Endothelial cell of umbilical vein (primary cell): ENCODE data around the gene PHF8. TPM values are rescaled to one million over a fixed set of nuclear protein-coding genes. Genes with fewer than 3 reads are reported as not detected.

Experiments
- BruUV-seq: library from RNA; stranded (reverse); fragments of 400-500 nt; replicated peaks from 2 replicates; lab custom pipeline; 2021; lab: Mats Ljungman, UMichigan
- CTCF ChIA-PET: fragments of 300-600, 350-600 bp; sonication (Branson Sonifier 250); formaldehyde crosslinking; loops from one replicate; lab custom pipeline; 2021; ENCODE audit warnings: antibody characterized with exemption, inconsistent platforms; lab: Charles Lee
- POLR2A ChIA-PET: fragments of 300-600, 350-600 bp; sonication (Branson Sonifier 250); formaldehyde crosslinking; loops from one replicate; lab custom pipeline; 2021; ENCODE audit warnings: antibody characterized with exemption, inconsistent platforms; lab: Charles Lee
- DNase-seq: peaks from one replicate; pipeline ENCODE4 v3.0.0-alpha.2; 2011; ENCODE audit warnings: low read depth, low spot score
- FAIRE-seq: peaks from 2 replicates; lab custom pipeline; 2011; peaks lifted over from hg19 to GRCh38; lab: Jason Lieb, UNC
- H2AFZ ChIP-seq: 2 replicates; pipeline ENCODE4 v1.6.0; 2012; ENCODE audit warnings: low read depth, low read length, control low read depth, inconsistent platforms
- H3K27ac ChIP-seq: 2 replicates; pipeline ENCODE4 v1.5.1; 2011; ENCODE audit warnings: low read depth, mild to moderate bottlenecking, control low read depth, low read length, moderate library complexity; ENCODE audit not compliant: insufficient read depth
- H3K27me3 ChIP-seq, 2 experiments: 2 replicates each; pipeline versions ENCODE4 v1.6.0 to v1.6.1; 2011; ENCODE audit warnings: low read length in 2 of 2, mixed read lengths in 1 of 2; ENCODE audit not compliant: control insufficient read depth in 2 of 2, insufficient read depth in 2 of 2
- H3K36me3 ChIP-seq, 2 experiments: 2 replicates in 1 of 2; 3 replicates in 1 of 2; pipeline ENCODE4 v1.5.1; 2011; ENCODE audit warnings: low read length in 2 of 2, mild to moderate bottlenecking in 1 of 2, moderate library complexity in 1 of 2; ENCODE audit not compliant: control insufficient read depth in 2 of 2, insufficient read depth in 2 of 2; ENCODE audit errors: extremely low read depth in 1 of 2
- H3K4me1 ChIP-seq: 3 replicates; pipeline ENCODE4 v1.5.1; 2011; ENCODE audit warnings: mild to moderate bottlenecking, low read length; ENCODE audit not compliant: control insufficient read depth, insufficient read depth; ENCODE audit errors: extremely low read depth
- H3K4me2 ChIP-seq: 2 replicates; pipeline ENCODE4 v1.6.1; 2011; ENCODE audit warnings: low read length, control low read depth, mixed read lengths; ENCODE audit not compliant: insufficient read depth
- H3K4me3 ChIP-seq, 3 experiments: fragments of 200-600 bp in 1 of 3; sonication (generic), shearing (Covaris generic) in 1 of 3; replicated peaks in 1 of 3; 2 replicates each; pipeline ENCODE4 v1.5.1; 2011 to 2016; ENCODE audit warnings: control low read depth in 3 of 3, low read length in 3 of 3, mild to moderate bottlenecking in 2 of 3, inconsistent platforms in 1 of 3, low read depth in 1 of 3, moderate library complexity in 1 of 3; ENCODE audit not compliant: insufficient read depth in 1 of 3
- H3K79me2 ChIP-seq: 2 replicates; pipeline ENCODE4 v1.6.0; 2012; ENCODE audit warnings: low read length, inconsistent platforms; ENCODE audit not compliant: control insufficient read depth, insufficient read depth
- H3K9ac ChIP-seq: replicated peaks from 2 replicates; pipeline ENCODE3; 2011; ENCODE audit warnings: low read length, control low read depth; ENCODE audit not compliant: insufficient read depth; ENCODE audit errors: extremely low read depth
- H3K9me1 ChIP-seq: replicated peaks from 3 replicates; pipeline ENCODE4 v1.6.0; 2011; ENCODE audit warnings: mild to moderate bottlenecking, low read length; ENCODE audit not compliant: control insufficient read depth, insufficient read depth; ENCODE audit errors: extremely low read depth
- H3K9me3 ChIP-seq: replicated peaks from 2 replicates; pipeline ENCODE4 v1.5.1; 2012; ENCODE audit warnings: low read length, inconsistent platforms; ENCODE audit not compliant: control insufficient read depth, insufficient read depth
- H4K20me1 ChIP-seq: replicated peaks from 2 replicates; pipeline ENCODE3; 2011; ENCODE audit warnings: mild to moderate bottlenecking, low read length; ENCODE audit not compliant: control insufficient read depth, insufficient read depth; ENCODE audit errors: extremely low read depth
- EZH2 ChIP-seq: IDR thresholded peaks from 2 replicates; pipeline ENCODE4 v1.6.1; 2012; ENCODE audit warnings: borderline replicate concordance, low read depth, mild to moderate bottlenecking, moderate library complexity, low read length, inconsistent platforms; ENCODE audit not compliant: severe bottlenecking
- FOS ChIP-seq: IDR thresholded peaks from 2 replicates; pipeline ENCODE4 v1.6.1; 2011; ENCODE audit warnings: mild to moderate bottlenecking, low read length, moderate library complexity, borderline replicate concordance; ENCODE audit not compliant: insufficient read depth
- GATA2 ChIP-seq: IDR thresholded peaks from 2 replicates; pipeline ENCODE4 v1.7.0; 2011; ENCODE audit warnings: low read depth, mild to moderate bottlenecking, moderate library complexity, mixed read lengths, low read length; ENCODE audit not compliant: insufficient read length, insufficient read depth
- JUN ChIP-seq: IDR thresholded peaks from 2 replicates; pipeline ENCODE4 v1.6.1; 2011; ENCODE audit warnings: borderline replicate concordance, low read depth; ENCODE audit not compliant: insufficient read length, insufficient read depth
- MYC ChIP-seq: IDR thresholded peaks from one replicate; pipeline ENCODE4 v1.6.1; 2011; ENCODE audit warnings: mild to moderate bottlenecking, low read depth, low read length
- POLR2A ChIP-seq: IDR thresholded peaks from 2 replicates; pipeline ENCODE4 v1.6.1; 2012; ENCODE audit warnings: low read depth, mild to moderate bottlenecking, control low read depth, low read length
- POLR2AphosphoS5 ChIP-seq: IDR thresholded peaks from 2 replicates; pipeline ENCODE4 v1.6.1; 2012; ENCODE audit warnings: low read depth, mild to moderate bottlenecking, control low read depth, low read length, moderate library complexity; ENCODE audit not compliant: insufficient read depth
- dilution Hi-C: fragments of 300-500 bp; cut with MboI; formaldehyde crosslinking; loops from one replicate; pipeline ENCODE4 v1.15.0; 2019; ENCODE audit warnings: low sequenced_read_pairs; ENCODE audit not compliant: extremely low pct_ligation_motif_present
- intact Hi-C: fragments of 100-400 bp; cut with micrococcal nuclease; formaldehyde crosslinking; loops from one replicate; pipeline ENCODE4 v1.10.0; 2022
- polyA plus RNA-seq, 4 experiments: library from polyadenylated mRNA; depleted of rRNA in 3 of 4; stranded (reverse) in 3 of 4; unstranded in 1 of 4; fragments of >200 nt; gene quantifications; 2 replicates each; pipeline versions ENCODE4 v1.2.1 to v1.2.3, GENCODE V29; 2011 to 2012; ENCODE audit warnings: missing spikeins in 1 of 4
- total RNA-seq: library from RNA; stranded (reverse); gene quantifications from 2 replicates; pipeline ENCODE4 v1.2.3, GENCODE V29; 2021
- TF ChIP-seq, protein P1 (sequence below): IDR thresholded peaks from 2 replicates; pipeline ENCODE4 v1.6.1; 2011; ENCODE audit not compliant: insufficient read depth, insufficient read length
- TF ChIP-seq, protein P2 (sequence below), 2 donors: IDR thresholded peaks; 1 replicate in 1 of 2; 2 replicates in 1 of 2; pipeline ENCODE4 v1.5.1; 2011; ENCODE audit warnings: low read length in 2 of 2, mild to moderate bottlenecking in 2 of 2, moderate library complexity in 2 of 2, control low read depth in 1 of 2, inconsistent platforms in 1 of 2, low read depth in 1 of 2; ENCODE audit not compliant: insufficient read depth in 1 of 2; ENCODE audit errors: extremely low read depth in 1 of 2

PHF8 gene
- total and polyA plus RNA-seq, 2 donors (not counting 3 experiments of a cell fraction or from before 2014, with no cell fraction given): 10.9 to 25.5 TPM

DNA sequence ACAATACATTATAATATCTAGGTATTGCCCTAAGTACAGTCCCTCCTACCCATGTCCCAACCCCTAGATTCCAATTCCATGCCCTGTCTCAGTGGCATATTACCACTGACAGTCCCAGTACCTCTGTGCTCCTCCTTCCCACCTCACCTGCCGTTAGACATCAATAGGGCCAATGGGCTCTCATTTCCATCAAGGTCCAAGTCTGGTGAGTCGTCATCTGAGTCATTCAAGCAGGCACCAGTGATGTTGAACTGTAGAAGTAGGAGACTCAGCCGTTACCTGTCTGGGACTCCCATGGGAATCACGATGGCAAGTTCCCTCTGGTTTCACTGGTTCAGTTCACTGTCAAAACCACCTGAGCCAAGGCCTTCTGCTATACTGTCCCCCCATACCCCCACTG, 51.7 kb downstream of the PHF8 start:
- H3K79me2 ChIP-seq: no peaks in the 10 kb centered on the region
- intact Hi-C loops (no loop called here), dilution Hi-C loops (no loop called here)
- H3K27me3 ChIP-seq: no peaks in the 10 kb centered on the region
- POLR2A ChIA-PET: no interaction called here
- no peaks in the 10 kb centered on the region for H3K4me1 ChIP-seq
- FAIRE-seq (no peak), DNase-seq (no peak)
- H3K4me2 ChIP-seq: no peak overlapping the region
- H3K9me1 ChIP-seq: no peaks in the 10 kb centered on the region
- CTCF ChIA-PET: no interaction called here
- H4K20me1 ChIP-seq: no peaks in the 10 kb centered on the region
- no peaks in the 10 kb centered on the region for H3K9me3 ChIP-seq
- H2AFZ ChIP-seq: no peak overlapping the region
- H3K4me3 ChIP-seq: no peak overlapping the region
- H3K27ac ChIP-seq: no peak overlapping the region
- no peak overlapping the region for H3K9ac ChIP-seq
- peaks cover 0 to 9% of the 10 kb centered on the region in 2 experiments for H3K36me3 ChIP-seq
- no TSS peak for BruUV-seq
- TF ChIP-seq JUN (no peak), GATA2 (no peak), MYC (no peak), POLR2A (no peak)
- TF ChIP-seq, protein P1, sequence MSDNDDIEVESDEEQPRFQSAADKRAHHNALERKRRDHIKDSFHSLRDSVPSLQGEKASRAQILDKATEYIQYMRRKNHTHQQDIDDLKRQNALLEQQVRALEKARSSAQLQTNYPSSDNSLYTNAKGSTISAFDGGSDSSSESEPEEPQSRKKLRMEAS: no peak
- TF ChIP-seq, protein P2, sequence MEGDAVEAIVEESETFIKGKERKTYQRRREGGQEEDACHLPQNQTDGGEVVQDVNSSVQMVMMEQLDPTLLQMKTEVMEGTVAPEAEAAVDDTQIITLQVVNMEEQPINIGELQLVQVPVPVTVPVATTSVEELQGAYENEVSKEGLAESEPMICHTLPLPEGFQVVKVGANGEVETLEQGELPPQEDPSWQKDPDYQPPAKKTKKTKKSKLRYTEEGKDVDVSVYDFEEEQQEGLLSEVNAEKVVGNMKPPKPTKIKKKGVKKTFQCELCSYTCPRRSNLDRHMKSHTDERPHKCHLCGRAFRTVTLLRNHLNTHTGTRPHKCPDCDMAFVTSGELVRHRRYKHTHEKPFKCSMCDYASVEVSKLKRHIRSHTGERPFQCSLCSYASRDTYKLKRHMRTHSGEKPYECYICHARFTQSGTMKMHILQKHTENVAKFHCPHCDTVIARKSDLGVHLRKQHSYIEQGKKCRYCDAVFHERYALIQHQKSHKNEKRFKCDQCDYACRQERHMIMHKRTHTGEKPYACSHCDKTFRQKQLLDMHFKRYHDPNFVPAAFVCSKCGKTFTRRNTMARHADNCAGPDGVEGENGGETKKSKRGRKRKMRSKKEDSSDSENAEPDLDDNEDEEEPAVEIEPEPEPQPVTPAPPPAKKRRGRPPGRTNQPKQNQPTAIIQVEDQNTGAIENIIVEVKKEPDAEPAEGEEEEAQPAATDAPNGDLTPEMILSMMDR (IDR thresholded peaks at IDR 0.05; ENCODE audit: extremely low read depth in 1 of 2, insufficient read depth in 1 of 2, low read depth in 1 of 2, low read length in 2 of 2): no peak

DNA sequence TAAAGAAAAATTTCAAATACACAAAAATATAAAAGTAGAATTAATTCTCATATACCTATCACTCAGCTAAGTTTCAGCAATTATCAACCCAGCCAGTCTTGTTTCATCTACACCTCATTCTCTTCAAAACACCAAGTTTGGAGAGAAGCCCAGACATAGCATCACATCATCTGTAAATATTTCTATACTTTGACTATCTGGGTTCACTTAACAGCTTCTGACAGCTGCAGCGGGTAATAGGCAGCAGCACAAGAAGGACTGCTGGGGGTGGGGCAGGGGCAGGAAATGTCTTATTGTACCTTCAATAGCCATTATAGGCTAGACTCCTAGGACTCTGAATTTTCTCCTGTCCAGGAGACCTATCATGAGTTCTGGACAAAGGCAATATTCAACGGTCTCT, 54.1 kb downstream of the PHF8 start:
- no TSS peak for BruUV-seq
- no peak for TF ChIP-seq FOS
- TF ChIP-seq EZH2: no peak
- TF ChIP-seq GATA2: no peak
- no peak for TF ChIP-seq MYC
- TF ChIP-seq JUN: no peak
- no peak for TF ChIP-seq POLR2AphosphoS5
- no peak for TF ChIP-seq POLR2A
- TF ChIP-seq, protein P2 (IDR thresholded peaks at IDR 0.05; ENCODE audit: extremely low read depth in 1 of 2, insufficient read depth in 1 of 2, low read depth in 1 of 2, low read length in 2 of 2): no peak
- TF ChIP-seq, protein P1: no peak
- Histone ChIP-seq H3K79me2 (no peaks in the 10 kb centered on the region), H3K27ac (no peak overlapping the region), H4K20me1 (no peaks in the 10 kb centered on the region), H3K4me1 (no peaks in the 10 kb centered on the region), H3K4me2 (no peak overlapping the region), H3K9me3 (no peaks in the 10 kb centered on the region), H3K9ac (no peak overlapping the region), H2AFZ (no peak overlapping the region), H3K9me1 (no peaks in the 10 kb centered on the region), H3K27me3 (no peaks in the 10 kb centered on the region), H3K4me3 (no peak overlapping the region), H3K36me3 (peaks cover 0 to 11% of the 10 kb centered on the region in 2 experiments)
- no peak for FAIRE-seq
- intact Hi-C loops: no loop called here
- DNase-seq: no peak
- dilution Hi-C loops: no loop called here
- ChIA-PET CTCF (interaction anchor here (1.0 kb wide), 1 partner anchor 8 kb away, joined by 4 read pairs; no protein-coding TSS in a partner anchor), POLR2A (no interaction called here)
